HG03439 (cell line): ENCODE results near the gene IGF1R.

Experiments used
- ATAC-seq: cut with Tn5 transposase; IDR thresholded peaks from one replicate; pipeline ENCODE4 v1.9.1; 2021; ENCODE audit warnings: mild to moderate bottlenecking, moderate library complexity; ENCODE audit not compliant: unreplicated experiment

IGF1R gene

GRCh38 chr15:98648654-98649471 is 524 bp downstream of the IGF1R start:
- ATAC-seq: peak; percentile 33

- ATAC-seq: no peak
These were observed 1.4 kb downstream of the IGF1R start for GRCh38 chr15:98649472-98650416.

GRCh38 chr15:98650417-98651035 is 2.2 kb downstream of the IGF1R start:
- ATAC-seq: no peak

- no peak for ATAC-seq
These were observed 2.7 kb downstream of the IGF1R start for GRCh38 chr15:98651036-98651481.

- ATAC-seq: no peak
These were observed 3.4 kb downstream of the IGF1R start for GRCh38 chr15:98651581-98652220.

GRCh38 chr15:98653686-98654085 is 5.3 kb downstream of the IGF1R start:
- ATAC-seq: no peak

- ATAC-seq: no peak
These were observed 6.5 kb downstream of the IGF1R start for GRCh38 chr15:98654790-98655360.

GRCh38 chr15:98655732-98656131 is 7.4 kb downstream of the IGF1R start:
- ATAC-seq: no peak

GRCh38 chr15:98657721-98658120 is 9.4 kb downstream of the IGF1R start:
- ATAC-seq: no peak

- peak; percentile 92 for ATAC-seq
These were observed 10.7 kb downstream of the IGF1R start for GRCh38 chr15:98658831-98659699.

- no peak for ATAC-seq
These were observed 11.7 kb downstream of the IGF1R start for GRCh38 chr15:98660055-98660454.

- no peak for ATAC-seq
These were observed 14.7 kb downstream of the IGF1R start for GRCh38 chr15:98663045-98663444.

GRCh38 chr15:98663606-98664005 is 15.3 kb downstream of the IGF1R start:
- no peak for ATAC-seq

- ATAC-seq: no peak
These were observed 18.1 kb downstream of the IGF1R start for GRCh38 chr15:98666441-98666840.

- no peak for ATAC-seq
These were observed 18.5 kb downstream of the IGF1R start for GRCh38 chr15:98666841-98667240.

GRCh38 chr15:98667521-98668179 is 19.3 kb downstream of the IGF1R start:
- no peak for ATAC-seq

GRCh38 chr15:98668566-98669308 is 20.4 kb downstream of the IGF1R start:
- ATAC-seq: peak; percentile 88

- ATAC-seq: no peak
These were observed 21.3 kb downstream of the IGF1R start for GRCh38 chr15:98669638-98670037.
